Thyroid gland (tissue), 4 donors: Measurements from ENCODE around the gene ATL1.

Experiments used
- POLR2A ChIP-seq, 2 donors: fragments of 450-650 bp; IDR thresholded peaks; one replicate each; pipeline ENCODE4 v1.6.1; 2017; ENCODE audit warnings: antibody characterized with exemption in 2 of 2, mild to moderate bottlenecking in 2 of 2, moderate library complexity in 1 of 2
- TF ChIP-seq, protein P1 (sequence below), 6 experiments: fragments of 200-600 bp in 3 of 6; fragments of 450-650 bp in 3 of 6; sonication (generic) in 3 of 6; IDR thresholded peaks; one replicate each; pipeline ENCODE4 v1.5.1; 2016 to 2019; ENCODE audit warnings: antibody characterized with exemption in 6 of 6, mild to moderate bottlenecking in 2 of 6, inconsistent platforms in 1 of 6, moderate library complexity in 1 of 6

DNA sequence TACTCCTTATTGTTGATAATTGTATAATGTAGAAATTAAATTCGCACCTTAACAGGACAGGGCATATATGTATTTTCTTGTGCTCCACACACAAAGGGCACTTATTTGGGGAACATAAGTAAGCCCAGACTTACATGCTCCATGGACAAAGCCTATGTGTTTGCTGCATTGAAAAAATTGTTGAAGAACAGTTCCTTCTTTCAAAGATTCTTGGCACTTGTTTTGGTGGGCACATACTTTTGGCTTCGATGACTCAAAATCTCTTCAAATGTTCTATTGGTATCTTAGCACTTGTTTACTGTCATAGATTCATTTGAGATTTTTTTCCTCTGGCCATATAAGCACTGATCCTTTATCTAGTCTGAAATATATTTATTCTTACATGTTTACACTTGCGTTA, 26.1 kb upstream of the ATL1 start:
- TF ChIP-seq, protein P1, sequence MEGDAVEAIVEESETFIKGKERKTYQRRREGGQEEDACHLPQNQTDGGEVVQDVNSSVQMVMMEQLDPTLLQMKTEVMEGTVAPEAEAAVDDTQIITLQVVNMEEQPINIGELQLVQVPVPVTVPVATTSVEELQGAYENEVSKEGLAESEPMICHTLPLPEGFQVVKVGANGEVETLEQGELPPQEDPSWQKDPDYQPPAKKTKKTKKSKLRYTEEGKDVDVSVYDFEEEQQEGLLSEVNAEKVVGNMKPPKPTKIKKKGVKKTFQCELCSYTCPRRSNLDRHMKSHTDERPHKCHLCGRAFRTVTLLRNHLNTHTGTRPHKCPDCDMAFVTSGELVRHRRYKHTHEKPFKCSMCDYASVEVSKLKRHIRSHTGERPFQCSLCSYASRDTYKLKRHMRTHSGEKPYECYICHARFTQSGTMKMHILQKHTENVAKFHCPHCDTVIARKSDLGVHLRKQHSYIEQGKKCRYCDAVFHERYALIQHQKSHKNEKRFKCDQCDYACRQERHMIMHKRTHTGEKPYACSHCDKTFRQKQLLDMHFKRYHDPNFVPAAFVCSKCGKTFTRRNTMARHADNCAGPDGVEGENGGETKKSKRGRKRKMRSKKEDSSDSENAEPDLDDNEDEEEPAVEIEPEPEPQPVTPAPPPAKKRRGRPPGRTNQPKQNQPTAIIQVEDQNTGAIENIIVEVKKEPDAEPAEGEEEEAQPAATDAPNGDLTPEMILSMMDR (IDR thresholded peaks at IDR 0.05) = no peak
- no peak for TF ChIP-seq POLR2A (IDR thresholded peaks at IDR 0.05)
